ENCODE data around the gene RCSD1.
A peak's percentile ranks its signal among the peaks of the same experiment; 100 is the strongest.

The RCSD1 gene

DNA sequence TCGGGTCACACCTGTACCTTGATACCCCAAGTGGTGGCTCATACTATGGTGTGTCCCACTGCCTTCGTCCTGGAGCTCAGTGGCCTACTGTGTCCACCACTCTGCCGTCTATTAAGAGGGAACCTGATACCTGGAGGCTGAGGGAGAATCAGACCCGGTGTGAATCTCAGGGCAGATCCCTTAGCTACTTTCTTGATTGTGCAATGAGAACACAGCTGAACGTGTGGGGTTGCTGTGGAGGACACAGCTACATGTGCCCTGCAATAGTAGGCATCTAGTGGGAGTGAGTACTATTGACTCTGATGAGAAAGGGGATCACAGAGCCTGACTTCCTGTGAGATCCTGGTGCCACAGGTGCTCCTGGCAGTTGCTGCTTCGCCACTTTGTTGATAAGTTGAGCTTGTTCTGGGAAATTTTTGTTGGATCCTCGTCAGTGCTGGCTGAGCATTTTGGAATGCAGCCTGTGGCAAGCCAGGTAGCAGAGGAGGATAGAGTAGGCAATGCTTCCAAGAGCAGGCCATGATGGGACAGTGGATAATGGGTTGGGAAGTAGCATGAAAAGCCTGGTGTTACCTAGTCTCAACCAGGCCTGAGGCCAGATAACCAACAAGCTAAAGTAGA lies 63.5 kb downstream of the RCSD1 start:
- DNase-seq, result no peak

DNA sequence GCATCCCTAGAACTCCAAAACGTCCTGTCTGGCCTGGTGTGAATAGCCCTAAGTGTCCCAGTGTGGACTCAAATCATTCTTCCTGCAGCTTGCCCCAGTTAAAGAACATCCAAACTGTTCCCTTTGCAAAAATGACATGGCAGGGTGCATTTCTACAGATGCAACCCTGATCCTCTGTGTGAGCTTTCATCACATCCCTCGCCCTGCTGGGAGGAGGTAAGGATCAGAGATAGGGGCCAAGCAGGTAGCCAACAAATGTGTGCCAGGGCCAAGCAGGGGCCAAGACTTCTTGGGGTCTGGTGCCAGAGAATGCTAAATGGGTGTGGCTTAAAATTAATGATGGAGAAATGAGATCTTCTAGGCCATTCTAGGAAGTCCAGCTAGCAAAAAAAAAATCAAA lies 64.7 kb downstream of the RCSD1 start:
- no peak for DNase-seq

DNA sequence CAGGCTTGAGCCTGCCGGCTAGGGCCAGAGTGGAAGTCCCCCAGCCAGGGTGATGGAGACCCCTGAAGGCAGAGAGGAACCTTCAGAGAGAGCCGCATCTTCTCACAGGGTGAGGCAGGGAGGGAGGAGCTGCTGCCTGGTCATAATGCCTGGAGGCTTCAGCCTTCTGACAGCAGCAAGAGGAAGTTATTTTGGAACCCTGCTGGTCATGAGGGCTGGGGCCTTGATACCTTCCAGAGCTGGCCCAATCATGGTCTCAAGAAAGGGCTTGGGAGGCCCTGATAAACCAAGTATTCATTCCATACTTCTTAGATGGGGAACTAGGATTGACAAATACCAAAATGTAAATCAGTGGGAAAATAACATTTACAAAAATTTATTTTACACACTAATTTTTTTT lies 65.1 kb downstream of the RCSD1 start:
- peak in 1 of 2 donors; percentile 46 for DNase-seq

DNA sequence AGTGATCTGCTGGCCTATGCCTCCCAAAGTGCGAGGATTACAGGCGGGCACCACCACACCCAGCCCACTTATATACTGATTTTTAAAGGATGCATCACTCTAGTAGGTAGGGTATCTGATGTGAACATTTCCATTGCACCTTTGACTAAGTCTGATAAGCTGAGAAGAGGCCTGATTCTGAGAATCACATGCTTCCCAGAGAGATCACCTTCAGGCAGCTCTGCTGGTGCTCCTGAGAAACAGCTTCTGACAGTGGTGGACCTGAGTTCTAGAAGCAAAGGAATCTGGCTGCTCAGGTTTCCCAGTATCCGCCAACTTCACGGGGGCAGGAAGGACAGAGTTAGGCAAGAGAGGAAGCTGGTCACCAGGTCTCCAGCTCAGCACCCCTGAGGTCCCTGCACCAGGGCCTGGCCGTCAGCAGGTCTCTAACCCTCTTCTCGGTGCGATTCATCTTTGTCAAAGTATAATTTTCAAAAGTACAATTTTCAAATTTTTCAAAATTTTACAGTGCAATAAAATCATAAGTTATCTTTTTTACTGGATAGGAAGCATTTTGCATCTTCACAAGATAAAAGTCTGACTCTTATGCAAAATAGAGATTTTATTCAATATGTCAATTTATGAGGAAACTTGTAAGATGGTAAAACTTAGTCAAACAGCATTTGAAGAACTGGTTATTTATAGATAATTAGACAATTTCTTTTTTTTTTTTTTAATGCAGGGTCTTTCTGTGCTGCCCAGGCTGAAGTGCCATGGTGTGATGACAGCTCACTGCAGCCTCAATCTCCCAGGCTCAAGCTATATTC lies 65.9 kb downstream of the RCSD1 start:
- peak in 1 of 2 donors; percentile 19 for DNase-seq

DNA sequence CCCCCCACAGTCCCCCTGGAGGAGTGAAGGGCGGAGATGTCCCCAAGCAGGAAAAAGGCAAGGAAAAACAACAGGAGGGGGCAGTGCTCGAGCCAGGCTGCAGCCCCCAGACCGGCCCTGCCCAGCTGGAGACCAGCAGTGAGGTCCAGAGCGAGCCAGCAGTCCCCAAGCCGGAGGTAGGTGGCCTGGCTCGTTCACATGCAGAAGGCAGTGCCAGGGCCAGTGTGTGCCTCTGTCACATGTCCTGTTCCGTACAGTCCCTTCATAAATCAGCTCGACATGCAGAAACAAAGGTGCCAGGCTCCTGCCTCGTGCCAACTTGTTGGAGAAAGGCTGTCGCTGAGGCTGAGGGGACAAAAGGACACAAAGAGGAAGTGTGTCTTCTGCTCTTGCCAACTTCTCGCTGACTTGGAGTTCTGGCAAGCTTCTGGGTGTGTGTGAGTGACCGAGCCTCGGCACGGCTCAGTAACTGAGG lies 67.7 kb downstream of the RCSD1 start:
- DNase-seq, result peak; percentile 65 to 69

DNA sequence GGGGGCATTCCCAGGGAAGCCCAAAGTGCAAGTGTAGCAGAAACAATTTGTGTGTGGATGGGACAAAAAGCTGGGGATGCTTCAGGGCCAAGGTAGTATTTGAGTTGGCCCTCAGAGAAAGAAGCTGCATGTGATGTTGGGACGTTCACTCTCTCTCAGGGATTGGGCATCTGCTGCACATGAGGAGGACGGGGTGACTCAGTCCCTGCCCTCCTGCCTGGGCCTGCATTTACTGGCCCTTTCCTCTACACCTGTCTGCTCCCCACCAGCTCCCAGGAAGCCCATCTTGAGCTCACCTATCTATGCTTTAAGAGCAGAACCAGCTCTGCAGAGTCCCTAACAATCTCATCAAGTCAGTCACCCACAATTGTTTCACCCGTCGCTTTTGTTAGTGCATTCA lies 68.3 kb downstream of the RCSD1 start:
- DNase-seq, result no peak

DNA sequence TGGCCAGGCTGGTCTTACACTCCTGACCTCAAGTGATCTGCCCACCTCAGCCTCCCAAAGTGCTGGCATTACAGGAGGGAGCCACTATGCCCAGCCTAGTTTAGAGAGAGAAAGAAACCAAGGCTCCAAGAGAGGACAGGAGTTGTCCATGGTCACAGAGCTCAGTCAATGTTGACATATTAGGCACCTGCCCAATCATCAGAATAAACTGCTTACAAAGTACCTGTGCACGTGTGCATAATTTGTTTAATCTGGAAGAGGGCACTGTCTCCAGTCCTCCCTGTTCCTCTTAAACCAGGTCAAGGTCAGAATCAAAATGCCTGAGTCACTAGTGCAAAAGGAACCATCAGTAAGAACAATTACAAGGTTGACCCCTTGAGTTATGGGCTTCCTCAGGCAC lies 71.5 kb downstream of the RCSD1 start:
- no peak for DNase-seq

DNA sequence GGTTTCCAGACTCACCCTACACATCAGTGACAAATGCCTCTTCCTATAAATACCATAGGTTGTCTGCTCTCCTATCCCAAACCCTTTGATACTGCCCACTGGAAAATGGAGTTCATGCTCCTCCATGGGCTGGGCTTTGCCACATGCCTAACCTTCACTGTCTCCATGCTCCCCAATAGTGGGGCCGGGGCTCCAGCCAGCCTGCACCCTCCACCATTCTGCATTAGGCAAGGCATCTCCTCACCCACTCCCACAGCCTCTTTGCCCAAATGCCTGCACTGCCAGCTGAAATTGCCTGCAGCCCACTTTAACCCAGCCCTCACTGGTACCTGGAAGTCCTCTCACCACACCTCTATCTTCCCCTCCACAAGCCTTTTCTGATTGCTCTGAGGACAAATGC lies 73.5 kb downstream of the RCSD1 start:
- DNase-seq, result no peak

DNA sequence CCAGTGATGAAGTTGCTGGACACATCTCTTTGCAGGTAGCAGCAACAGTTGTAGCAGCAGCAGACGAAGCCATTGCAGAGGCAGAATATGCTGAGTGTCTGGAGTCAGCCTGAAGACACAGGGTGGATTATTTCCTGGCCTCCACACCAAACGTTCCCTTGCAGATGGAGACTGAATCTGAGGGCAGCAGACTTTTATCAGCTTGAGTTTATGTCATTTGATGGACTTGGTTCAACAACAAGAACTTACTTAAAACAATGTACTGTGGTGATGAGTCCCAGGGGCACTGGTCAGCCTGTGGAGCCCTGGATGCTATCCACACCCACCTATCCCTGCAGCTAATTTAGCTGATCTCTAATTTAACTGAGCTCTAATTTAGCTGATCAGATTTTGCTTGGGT lies 74.7 kb downstream of the RCSD1 start:
- no peak for DNase-seq

DNA sequence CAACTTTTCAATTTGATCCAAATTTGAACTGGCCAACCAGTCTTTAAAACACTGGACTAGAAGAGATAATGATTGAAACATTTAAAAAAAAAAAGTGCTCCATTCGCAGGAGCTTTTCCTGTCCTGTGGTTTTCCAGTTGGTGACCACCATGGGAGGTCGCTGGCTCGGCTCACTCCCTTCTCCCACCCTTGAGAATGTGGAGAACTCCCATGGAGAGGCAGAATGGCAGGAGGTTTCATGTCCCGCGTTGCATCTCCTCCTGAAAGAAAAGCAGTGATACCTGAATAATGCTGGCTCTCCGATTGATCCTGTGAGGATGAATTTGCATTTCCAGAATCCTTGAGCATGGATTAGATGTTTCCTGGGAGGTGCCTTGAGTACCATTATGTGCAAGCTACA lies 75.2 kb downstream of the RCSD1 start:
- DNase-seq, result no peak

DNA sequence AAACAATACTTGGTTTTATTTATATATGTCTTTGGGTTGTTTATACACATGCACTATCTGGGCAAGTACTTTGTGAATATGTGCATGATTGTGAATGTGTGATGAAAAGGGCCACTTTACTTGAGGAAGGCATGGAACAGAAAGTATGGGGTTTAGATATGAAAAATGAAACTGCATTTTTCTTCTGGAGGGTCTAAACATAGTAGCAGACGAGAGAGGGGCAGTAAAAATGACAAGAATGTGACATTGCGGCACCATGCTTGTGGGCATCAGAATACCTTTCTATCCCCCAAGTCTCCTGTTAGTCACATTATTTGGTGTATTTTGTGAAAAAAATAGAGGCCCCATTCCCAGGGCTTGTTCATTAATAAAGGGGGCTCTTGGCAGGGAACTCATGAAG lies 76.3 kb downstream of the RCSD1 start:
- no peak for DNase-seq

DNA sequence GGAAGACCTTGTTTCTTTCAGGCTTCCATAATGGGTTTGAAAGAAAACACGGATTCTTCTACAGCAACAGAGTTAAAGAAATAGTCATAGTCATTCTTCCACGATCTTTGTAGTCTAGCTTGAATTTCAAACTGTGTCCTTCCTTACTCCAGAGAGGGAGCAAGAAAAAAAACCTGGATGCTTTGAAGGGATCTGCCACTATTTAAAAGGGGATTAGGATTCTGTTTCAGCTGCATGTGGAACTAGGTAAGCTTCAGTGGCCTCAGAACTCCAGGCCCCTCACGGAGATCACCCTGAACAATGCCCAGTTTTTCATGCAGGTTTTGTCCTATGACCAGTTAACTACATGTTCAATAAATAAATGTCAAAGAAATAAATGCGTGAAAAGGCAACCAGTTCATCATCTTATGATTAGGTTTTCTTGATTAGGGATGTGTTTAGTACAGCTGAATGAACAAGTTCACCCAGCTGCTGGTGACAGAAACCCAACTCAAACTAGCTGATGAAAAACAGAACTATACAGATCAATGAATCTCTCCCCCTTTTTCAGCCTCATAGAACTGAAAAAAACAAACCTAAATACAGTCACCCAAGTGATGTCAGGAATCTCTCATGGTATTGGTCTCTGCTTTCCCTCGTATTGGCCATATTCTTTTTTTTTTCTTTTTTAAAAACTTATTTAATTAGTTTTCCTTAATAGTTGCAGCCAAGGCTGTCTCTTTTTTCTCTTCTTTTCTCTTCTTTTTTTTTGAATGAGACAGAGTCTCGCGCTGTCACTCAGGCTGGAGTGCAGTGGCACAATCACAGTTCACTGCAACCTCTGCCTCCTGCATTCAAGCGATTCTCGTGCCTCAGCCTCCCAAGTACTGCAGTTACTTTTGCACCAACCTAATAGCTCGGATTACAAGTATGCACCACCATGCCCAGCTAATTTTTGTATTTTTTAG lies 77.2 kb downstream of the RCSD1 start:
- DNase-seq, result no peak

DNA sequence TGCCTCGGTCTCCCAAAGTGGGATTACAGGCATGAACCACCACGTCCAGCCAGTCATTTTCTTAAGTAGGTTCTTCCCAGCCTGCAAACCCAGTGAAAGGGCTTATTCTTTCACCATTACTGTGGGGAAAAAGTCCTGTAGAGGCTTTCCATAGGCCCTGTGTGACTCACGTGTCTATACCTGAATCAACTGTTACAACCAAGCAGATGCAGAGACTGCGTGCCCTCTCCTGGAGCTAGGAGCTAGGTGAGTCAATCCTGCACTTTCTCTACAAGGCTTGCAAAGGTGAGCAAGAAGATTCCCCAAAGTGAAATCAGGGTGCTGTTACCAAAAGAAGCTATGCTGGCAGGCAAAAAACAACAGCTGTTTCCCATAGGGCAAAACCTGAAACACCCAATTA lies 77.9 kb downstream of the RCSD1 start:
- no peak for DNase-seq

DNA sequence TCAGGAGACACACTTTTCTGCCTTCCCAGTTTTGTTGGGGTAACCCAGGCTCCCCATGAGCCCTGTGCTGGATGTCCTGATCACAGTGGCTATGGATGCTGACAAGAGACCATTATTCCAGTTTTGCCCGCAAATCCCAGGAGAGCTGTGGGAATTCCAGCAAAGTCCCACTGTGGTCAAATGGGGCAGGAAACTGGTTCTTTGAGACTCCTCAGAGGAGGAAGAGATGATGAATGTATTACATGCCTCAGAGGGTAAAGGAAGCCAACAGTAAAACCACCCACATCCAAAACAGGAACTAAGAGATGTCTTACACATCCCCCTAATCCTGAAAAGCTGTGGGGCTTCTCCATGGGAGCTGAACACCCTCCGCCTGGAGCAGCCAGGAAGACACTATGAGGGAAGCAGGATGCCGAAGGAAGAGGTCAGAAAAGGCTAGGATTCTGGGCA lies 78.9 kb downstream of the RCSD1 start:
- peak; percentile 22 to 37 for DNase-seq

DNA sequence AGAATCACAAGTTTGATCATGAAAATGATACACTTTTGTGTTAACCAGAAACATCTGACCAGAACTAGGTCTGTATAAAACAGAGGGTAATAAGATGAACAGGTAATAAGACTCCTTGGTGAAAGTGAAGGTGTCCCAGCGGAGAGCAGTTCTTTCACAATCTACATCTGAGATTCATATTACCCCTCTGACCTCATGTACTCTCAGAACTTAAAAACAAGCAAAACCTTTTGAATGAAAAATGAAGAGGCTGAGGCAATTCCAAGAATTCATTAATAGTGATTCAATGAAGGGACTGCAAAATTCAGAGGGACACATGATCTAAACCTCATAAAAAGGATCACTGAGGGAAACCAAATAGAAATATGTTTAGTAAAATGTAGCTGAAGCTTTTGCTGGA lies 80.8 kb downstream of the RCSD1 start:
- no peak for DNase-seq

DNA sequence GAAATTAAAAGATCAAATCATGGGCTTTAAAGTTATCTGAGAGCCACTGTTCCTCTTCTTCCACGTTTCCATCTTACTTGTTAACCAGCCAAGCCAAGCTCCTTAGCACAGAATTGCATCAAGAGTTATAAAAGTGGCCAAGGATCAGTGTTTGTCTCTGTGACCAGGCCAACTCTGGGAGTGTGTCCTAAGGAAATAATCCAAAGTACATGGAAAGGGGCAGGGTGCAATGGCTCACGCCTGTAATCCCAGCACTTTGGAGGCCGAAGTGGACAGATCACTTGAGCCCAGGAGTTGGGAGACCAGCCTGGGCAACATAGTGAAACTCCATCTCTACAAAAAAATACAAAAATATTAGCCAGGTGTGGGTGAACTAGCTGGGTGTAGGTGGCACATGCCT lies 81.8 kb downstream of the RCSD1 start:
- no peak for DNase-seq

DNA sequence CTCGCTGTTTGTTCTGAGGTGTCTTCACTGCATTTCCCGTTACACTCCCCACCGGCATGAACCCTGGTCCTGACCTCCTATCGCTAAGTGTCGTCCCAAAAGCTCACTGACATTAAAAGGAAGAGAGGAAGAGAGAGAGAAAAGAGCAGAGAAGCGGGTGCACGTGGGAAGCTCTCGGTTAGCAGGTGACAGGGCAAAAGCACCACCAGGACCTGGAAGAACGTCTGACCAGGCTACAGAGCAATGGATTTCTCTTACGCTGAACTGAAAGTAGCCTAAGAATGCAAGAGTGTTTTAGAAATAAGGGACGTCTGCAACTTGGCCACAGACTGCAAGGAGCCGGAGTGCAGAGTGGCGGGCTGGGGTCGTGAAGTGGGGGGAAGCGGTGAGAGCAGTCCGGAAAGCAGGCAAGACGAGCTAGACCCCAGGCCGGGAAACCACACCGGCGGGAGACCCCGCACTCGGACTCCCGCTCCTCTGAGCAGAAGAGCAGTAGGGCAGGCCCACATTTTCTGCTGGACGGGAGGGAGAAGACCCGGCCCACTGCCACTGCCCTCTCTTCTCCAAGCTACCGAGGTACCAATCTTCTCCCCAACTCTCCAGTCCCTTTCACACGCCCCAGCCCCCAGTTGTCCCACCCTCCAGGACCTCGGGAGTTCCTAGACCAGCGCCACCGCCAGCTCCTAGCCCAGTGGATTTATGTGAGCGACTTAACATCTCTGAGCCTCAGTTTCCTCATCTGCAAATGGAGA lies 83.5 kb downstream of the RCSD1 start:
- DNase-seq, result peak in 1 of 2 donors; percentile 16

DNA sequence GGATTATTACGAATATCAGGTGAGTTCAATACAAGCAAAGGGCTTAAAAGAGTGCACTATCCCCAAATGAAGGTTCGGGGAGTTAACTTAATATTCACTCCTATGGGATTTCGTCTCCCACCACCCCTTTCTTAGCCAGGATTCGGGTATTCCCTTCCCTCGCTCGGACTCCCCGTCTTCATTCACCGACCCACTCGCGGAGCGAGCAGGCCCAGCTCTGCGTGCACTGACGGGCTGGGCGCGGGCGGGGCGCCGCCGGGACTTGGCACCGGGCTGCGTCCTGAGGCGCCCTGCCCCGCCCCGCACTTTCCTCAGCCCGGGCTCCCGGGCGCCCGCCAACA lies 84.0 kb downstream of the RCSD1 start:
- peak in 1 of 2 donors; percentile 83 for DNase-seq

DNA sequence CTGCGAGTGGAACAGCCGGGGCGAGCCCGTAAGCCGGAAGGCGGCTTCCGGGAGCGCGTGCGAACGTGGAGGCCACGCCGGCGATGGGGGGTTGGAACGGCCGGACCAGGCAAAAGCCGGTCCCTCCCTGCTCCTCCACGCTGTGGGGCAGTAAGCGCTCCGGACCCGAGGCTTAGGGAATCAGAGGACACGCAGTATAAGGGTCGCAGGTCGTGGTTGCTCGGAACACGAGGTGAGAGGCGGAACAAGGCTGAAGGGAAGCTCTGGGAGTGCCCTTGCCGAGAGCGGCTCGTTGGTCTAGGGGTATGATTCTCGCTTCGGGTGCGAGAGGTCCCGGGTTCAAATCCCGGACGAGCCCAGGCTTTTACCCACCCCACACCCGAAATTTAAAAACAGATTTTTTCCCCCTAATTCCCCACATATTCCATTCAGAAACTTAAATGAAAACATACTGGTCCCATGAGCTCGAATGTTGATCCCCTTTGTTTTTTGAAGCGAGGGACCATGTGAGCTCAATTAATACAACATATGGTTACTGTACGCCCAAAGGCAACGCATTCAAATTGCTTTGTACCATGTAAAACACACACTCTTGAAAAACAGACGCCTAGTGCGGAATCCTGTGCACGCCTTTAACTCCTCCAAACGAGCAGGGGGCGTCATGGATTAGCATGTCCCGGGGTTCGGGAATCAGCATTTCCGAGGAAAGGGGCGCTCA lies 84.6 kb downstream of the RCSD1 start:
- DNase-seq, result peak; percentile 88 to 89

DNA sequence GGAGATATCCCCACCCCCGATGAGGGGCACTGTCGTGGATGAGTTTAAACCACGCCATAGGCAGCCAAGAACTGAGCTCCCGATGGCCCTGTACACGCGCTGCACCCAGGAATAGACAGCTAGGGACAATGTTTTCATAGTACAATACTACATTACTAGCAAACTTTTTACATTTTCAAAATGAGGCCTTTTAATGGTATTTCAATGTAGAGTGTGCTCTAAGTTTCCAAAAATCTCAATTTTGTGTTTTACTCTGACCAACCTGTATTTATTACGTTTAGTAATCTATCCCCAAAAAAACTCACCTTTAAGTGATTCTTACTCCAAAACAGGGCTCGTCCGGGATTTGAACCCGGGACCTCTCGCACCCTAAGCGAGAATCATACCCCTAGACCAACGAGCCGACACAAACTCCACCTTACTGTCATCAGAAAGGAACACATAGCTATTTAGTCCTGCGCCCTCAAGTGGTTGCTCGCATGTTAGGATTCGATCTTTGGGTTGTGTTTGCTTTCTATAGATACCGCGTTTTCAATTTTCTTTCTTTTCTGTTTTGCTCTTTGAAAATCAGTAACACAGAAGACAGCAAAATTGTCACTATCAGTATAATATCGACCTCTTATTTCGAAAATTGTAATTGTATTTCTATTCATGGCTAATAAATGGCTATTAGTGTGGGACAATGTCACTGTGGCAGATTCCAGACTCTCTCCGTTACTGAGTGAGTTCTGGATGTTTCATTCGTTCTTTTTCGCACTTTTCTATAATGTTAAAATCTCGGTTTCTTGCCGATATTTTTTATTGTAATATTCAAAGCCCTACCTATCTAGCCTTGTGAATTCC lies 85.3 kb downstream of the RCSD1 start:
- DNase-seq, result peak; percentile 91 to 92

DNA sequence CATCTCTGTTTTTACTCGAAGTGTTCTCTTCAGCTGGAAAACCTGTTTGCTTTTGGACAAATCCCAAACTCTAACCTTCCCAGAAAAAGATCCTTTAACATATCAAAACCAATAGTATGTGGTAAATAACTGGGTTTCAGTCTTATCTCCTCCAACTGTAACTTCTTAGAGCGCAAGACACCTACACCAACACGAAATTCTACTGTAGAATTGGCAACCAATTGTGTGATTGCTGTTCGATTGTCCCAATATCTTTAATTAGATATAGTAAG lies 85.9 kb downstream of the RCSD1 start:
- DNase-seq, result no peak
